ENCODE measurements around the gene POP4. TPM values are rescaled to one million over a fixed set of nuclear protein-coding genes. Genes with fewer than 3 reads are reported as not detected.

Gene POP4
- total and polyA plus RNA-seq, 2 donors (not counting 3 experiments of a cell fraction or from before 2014, with no cell fraction given): 56.2 to 64.4 TPM

- no peak overlapping the region for H3K4me2 ChIP-seq (ENCODE audit: insufficient read depth, low read length)
- H3K27ac ChIP-seq (ENCODE audit: insufficient read depth, low read depth, low read length): no peak overlapping the region
- H3K9ac ChIP-seq (replicated peaks; ENCODE audit: extremely low read depth, insufficient read depth, low read length): no peak overlapping the region
- H3K79me2 ChIP-seq (ENCODE audit: control insufficient read depth, insufficient read depth, low read length): no peaks in the 10 kb centered on the region
- H3K4me1 ChIP-seq (ENCODE audit: control insufficient read depth, extremely low read depth, insufficient read depth, low read length): no peaks in the 10 kb centered on the region
- H3K27me3 ChIP-seq (ENCODE audit: control insufficient read depth in 2 of 2, insufficient read depth in 2 of 2, low read length in 2 of 2): no peaks in the 10 kb centered on the region
- dilution Hi-C loops (cut with MboI; ENCODE audit: extremely low pct_ligation_motif_present, low sequenced_read_pairs): no loop called here
- TF ChIP-seq EZH2 (IDR thresholded peaks at IDR 0.05; ENCODE audit: borderline replicate concordance, low read depth, low read length, severe bottlenecking) (no peak), CTCF (IDR thresholded peaks at IDR 0.05; ENCODE audit: extremely low read depth in 1 of 2, insufficient read depth in 1 of 2, low read depth in 1 of 2, low read length in 2 of 2) (no peak), POLR2AphosphoS5 (IDR thresholded peaks at IDR 0.05; ENCODE audit: insufficient read depth, low read depth, low read length) (no peak), JUN (IDR thresholded peaks at IDR 0.05; ENCODE audit: borderline replicate concordance, insufficient read depth, insufficient read length, low read depth) (no peak), MYC (IDR thresholded peaks at IDR 0.05; ENCODE audit: low read depth, low read length) (no peak), FOS (IDR thresholded peaks at IDR 0.05; ENCODE audit: borderline replicate concordance, insufficient read depth, low read length) (no peak), POLR2A (IDR thresholded peaks at IDR 0.05; ENCODE audit: low read depth, low read length) (no peak), GATA2 (IDR thresholded peaks at IDR 0.05; ENCODE audit: insufficient read depth, insufficient read length, low read depth, low read length) (no peak)
- TF ChIP-seq, protein P1, sequence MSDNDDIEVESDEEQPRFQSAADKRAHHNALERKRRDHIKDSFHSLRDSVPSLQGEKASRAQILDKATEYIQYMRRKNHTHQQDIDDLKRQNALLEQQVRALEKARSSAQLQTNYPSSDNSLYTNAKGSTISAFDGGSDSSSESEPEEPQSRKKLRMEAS (IDR thresholded peaks at IDR 0.05; ENCODE audit: insufficient read depth, insufficient read length): no peak
- ChIA-PET CTCF (interaction anchor here (2.5 kb wide), 1 partner anchor 86 kb away, joined by 8 read pairs; no protein-coding TSS in a partner anchor), POLR2A (no interaction called here)
- no peak overlapping the region for H2AFZ ChIP-seq (ENCODE audit: low read depth, low read length)
- H3K9me1 ChIP-seq (replicated peaks; ENCODE audit: control insufficient read depth, extremely low read depth, insufficient read depth, low read length): no peaks in the 10 kb centered on the region
- H3K9me3 ChIP-seq (replicated peaks; ENCODE audit: control insufficient read depth, insufficient read depth, low read length): no peaks in the 10 kb centered on the region
- intact Hi-C loops (cut with micrococcal nuclease): no loop called here
- BruUV-seq (replicated peaks): no TSS peak
- H4K20me1 ChIP-seq (replicated peaks; ENCODE audit: control insufficient read depth, extremely low read depth, insufficient read depth, low read length): no peaks in the 10 kb centered on the region
- FAIRE-seq (no peak), DNase-seq (ENCODE audit: low read depth, low spot score) (no peak)
- H3K36me3 ChIP-seq (ENCODE audit: control insufficient read depth in 2 of 2, extremely low read depth in 1 of 2, insufficient read depth in 2 of 2, low read length in 2 of 2): no peaks in the 10 kb centered on the region
- no peak overlapping the region for H3K4me3 ChIP-seq (replicated peaks in 1 of 3; ENCODE audit: insufficient read depth in 1 of 3, low read depth in 1 of 3, low read length in 3 of 3)
Observed at GRCh38 chr19:29630655-29631054, 24.6 kb downstream of the POP4 start.
